Glutamatergic neuron (in vitro differentiated cells): ENCODE measurements around the gene RGS9BP. TPM values are rescaled to one million over a fixed set of nuclear protein-coding genes. Genes with fewer than 3 reads are reported as not detected.

ENCODE experiments used
- DNase-seq: peaks from one replicate; pipeline ENCODE4 v3.0.0; 2022
- H3K27ac Mint-ChIP-seq: one replicate; pipeline ENCODE4 v1.8.0; 2020; ENCODE audit warnings: mild to moderate bottlenecking, mixed read lengths, inconsistent platforms; ENCODE audit not compliant: unreplicated experiment
- H3K27me3 Mint-ChIP-seq: one replicate; pipeline ENCODE4 v1.8.0; 2020; ENCODE audit warnings: mild to moderate bottlenecking, moderate library complexity, mixed read lengths, inconsistent platforms; ENCODE audit not compliant: unreplicated experiment
- H3K36me3 Mint-ChIP-seq: one replicate; pipeline ENCODE4 v1.8.0; 2020; ENCODE audit warnings: mild to moderate bottlenecking, mixed read lengths, inconsistent platforms; ENCODE audit not compliant: unreplicated experiment
- H3K4me1 Mint-ChIP-seq: one replicate; pipeline ENCODE4 v1.8.0; 2020; ENCODE audit warnings: mild to moderate bottlenecking, low read depth, mixed read lengths, inconsistent platforms; ENCODE audit not compliant: unreplicated experiment
- H3K4me3 Mint-ChIP-seq: one replicate; pipeline ENCODE4 v1.8.0; 2020; ENCODE audit warnings: mild to moderate bottlenecking, mixed read lengths, inconsistent platforms; ENCODE audit not compliant: unreplicated experiment
- H3K9me3 Mint-ChIP-seq: one replicate; pipeline ENCODE4 v1.8.0; 2020; ENCODE audit warnings: mild to moderate bottlenecking, moderate library complexity, mixed read lengths, inconsistent platforms; ENCODE audit not compliant: unreplicated experiment
- total RNA-seq: library from RNA; stranded (reverse); fragmentation: NEBNext Ultra II Directional; extraction: Animal tissue kit (Norgen Biotek cat#: 25700); gene quantifications from one replicate; pipeline ENCODE4 v1.2.1, GENCODE V29; 2021; ENCODE audit not compliant: unreplicated experiment
- TF ChIP-seq, protein P1 (sequence below): fragments of 200-600 bp; sonication (generic); IDR thresholded peaks from one replicate; pipeline ENCODE4 v1.5.0; 2021; ENCODE audit not compliant: partially characterized antibody, unreplicated experiment

Gene RGS9BP
- total RNA-seq, 1 donor from 2014 or later: not detected

DNA sequence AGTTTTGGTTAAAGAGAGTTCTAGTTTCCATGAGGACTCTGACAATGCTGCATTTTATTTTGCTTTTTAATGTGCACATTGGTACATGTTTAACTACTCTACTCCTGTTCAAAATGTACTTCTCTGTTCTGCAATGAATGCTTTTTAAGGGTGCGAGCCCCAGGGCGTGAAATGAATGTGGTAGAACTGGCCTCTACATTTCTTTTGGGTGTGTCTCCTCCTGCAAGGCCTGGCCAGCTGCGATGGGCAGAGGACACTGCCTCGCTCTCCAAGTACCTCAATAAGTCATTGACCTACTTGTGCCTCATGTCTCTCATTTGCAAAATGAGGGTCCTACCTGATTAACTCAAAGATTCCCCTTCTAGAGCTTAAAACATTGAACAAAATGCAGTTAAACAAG is 6.7 kb downstream of the RGS9BP start:
- Mint-ChIP-seq H3K4me1 (no peaks in the 10 kb centered on the region), H3K27me3 (peaks cover 2% of the 10 kb centered on the region), H3K9me3 (no peaks in the 10 kb centered on the region), H3K36me3 (no peaks in the 10 kb centered on the region), H3K4me3 (no peak overlapping the region), H3K27ac (no peak overlapping the region)
- no peak for DNase-seq
- TF ChIP-seq, protein P1, sequence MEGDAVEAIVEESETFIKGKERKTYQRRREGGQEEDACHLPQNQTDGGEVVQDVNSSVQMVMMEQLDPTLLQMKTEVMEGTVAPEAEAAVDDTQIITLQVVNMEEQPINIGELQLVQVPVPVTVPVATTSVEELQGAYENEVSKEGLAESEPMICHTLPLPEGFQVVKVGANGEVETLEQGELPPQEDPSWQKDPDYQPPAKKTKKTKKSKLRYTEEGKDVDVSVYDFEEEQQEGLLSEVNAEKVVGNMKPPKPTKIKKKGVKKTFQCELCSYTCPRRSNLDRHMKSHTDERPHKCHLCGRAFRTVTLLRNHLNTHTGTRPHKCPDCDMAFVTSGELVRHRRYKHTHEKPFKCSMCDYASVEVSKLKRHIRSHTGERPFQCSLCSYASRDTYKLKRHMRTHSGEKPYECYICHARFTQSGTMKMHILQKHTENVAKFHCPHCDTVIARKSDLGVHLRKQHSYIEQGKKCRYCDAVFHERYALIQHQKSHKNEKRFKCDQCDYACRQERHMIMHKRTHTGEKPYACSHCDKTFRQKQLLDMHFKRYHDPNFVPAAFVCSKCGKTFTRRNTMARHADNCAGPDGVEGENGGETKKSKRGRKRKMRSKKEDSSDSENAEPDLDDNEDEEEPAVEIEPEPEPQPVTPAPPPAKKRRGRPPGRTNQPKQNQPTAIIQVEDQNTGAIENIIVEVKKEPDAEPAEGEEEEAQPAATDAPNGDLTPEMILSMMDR: no peak

DNA sequence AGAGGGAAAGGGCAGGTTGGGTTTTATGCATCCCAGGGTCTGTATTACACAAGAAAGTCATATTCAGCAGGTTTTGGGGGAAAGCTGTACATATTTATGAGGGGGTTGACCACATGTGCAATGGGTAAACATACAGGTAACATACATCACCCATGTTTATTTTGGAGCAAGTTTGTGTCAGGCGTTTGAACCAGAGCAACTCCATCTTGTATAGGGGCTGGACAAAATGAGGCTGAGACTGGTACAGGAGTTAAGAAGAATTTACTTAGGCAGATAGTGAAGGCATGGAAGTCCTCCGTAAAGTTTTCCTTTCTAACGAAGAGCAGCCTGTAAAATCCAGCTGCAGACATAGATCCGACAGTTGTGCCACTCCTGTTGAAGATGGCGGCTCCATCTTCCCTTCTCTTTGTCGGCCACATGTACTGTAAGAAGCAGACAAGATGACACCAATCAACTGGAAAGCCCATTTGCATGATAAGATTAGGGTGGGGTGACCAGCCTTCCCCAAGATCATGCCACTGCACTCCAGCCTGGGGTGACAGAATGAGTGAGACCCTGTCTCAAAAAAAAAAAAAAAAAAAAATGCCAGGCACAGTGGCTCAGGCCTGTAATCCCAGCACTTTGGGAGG is 11.3 kb downstream of the RGS9BP start:
- no peak overlapping the region for H3K27ac Mint-ChIP-seq
- H3K9me3 Mint-ChIP-seq: no peaks in the 10 kb centered on the region
- H3K27me3 Mint-ChIP-seq: no peaks in the 10 kb centered on the region
- peaks cover 3% of the 10 kb centered on the region for H3K4me1 Mint-ChIP-seq
- DNase-seq: no peak
- H3K4me3 Mint-ChIP-seq: no peak overlapping the region
- TF ChIP-seq, protein P1: no peak
- no peaks in the 10 kb centered on the region for H3K36me3 Mint-ChIP-seq

DNA sequence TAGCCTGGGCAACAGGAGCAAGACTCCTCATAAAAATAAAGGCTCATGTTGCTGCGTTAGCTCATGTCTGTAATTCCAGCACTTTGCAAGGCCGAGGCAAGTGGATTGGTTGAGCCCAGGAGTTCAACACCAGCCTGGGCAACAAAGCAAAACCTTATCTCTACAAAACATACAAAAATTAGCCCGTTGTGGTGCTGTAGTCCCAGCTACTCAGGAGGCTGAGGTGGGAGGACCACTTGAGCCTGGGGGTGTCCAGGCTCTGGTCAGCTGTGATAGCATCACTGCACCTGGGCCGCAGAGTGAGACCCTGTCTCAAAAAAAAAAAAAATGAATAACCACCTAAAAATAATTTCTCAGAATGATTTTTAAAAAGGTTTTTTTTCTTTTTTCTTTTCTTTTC is 12.0 kb downstream of the RGS9BP start:
- peaks cover under 1% of the 10 kb centered on the region for H3K9me3 Mint-ChIP-seq
- no peak overlapping the region for H3K4me3 Mint-ChIP-seq
- H3K4me1 Mint-ChIP-seq: peaks cover 3% of the 10 kb centered on the region
- TF ChIP-seq, protein P1: no peak
- H3K36me3 Mint-ChIP-seq: no peaks in the 10 kb centered on the region
- no peak overlapping the region for H3K27ac Mint-ChIP-seq
- DNase-seq: no peak
- peaks cover under 1% of the 10 kb centered on the region for H3K27me3 Mint-ChIP-seq

DNA sequence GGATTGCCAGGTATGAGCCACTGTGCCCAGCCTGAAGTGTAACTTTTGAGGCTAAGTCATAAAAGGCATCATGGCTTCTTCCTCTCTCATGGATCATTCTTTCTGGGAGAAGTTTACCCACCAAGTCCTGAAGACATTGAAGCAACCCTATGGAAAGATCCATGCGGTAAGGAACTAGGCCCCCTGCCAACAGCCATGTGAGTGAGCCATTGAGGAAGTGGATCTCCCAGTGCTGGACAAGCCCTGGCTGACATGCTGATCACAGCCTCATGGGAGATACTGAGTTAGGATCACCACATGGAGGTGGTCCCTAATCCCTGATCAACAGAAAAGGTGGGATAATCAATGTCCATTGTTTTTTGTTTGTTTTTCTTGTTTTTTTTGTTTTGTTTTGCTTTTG is 12.7 kb downstream of the RGS9BP start:
- no peak overlapping the region for H3K4me3 Mint-ChIP-seq
- DNase-seq: no peak
- no peak overlapping the region for H3K27ac Mint-ChIP-seq
- TF ChIP-seq, protein P1: no peak
- peaks cover 6% of the 10 kb centered on the region for H3K36me3 Mint-ChIP-seq
- H3K4me1 Mint-ChIP-seq: peaks cover 3% of the 10 kb centered on the region
- H3K9me3 Mint-ChIP-seq: peaks cover 6% of the 10 kb centered on the region
- peaks cover 6% of the 10 kb centered on the region for H3K27me3 Mint-ChIP-seq

DNA sequence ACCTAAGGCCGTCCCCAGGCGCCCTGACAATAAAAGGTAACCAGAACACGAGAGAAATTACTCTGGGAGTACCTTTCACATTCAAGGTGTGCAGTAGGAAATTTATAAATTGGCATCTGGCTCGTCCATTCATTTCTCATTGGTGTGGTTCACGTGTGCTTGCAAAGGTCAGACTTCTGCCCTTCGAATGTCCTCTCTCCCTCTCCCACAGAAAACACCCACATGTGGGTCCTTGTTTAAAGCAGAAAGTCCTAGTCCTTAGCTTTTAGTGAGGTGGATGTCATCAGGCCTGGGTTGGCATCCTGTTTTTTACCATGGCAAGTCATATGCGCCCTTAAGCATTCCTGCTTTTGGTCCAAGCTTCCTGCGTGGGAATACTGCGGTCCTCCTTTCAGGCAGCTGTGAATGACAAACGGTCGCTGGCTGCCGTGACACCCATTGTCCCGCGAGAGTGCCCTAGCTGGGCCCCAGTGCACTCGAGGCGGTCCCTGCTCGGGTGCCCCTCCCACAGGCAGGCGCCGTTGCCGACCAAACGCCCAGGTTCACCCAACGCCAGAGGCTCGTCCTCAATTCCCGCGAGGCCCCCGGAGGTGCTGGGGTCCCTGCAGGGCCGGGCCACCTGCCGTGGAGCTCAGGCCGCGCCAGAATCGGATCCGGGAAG is 15.8 kb downstream of the RGS9BP start, which contains the start of gene NUDT19:
Gene NUDT19, plus strand, starts transcription at position 531 of the 661 bp plus-strand sequence. CDS start 140 bp downstream, outside the sequence.
- peaks cover 6% of the 10 kb centered on the region for H3K36me3 Mint-ChIP-seq
- no peak within 1 kb of the TSS for H3K27ac Mint-ChIP-seq
- peak within 1 kb of the TSS; percentile 61 for H3K4me3 Mint-ChIP-seq
- TF ChIP-seq, protein P1: no peak
- DNase-seq: peak; percentile 39
- H3K9me3 Mint-ChIP-seq: peaks cover 6% of the 10 kb centered on the region
- peaks cover 8% of the 10 kb centered on the region for H3K27me3 Mint-ChIP-seq
- H3K4me1 Mint-ChIP-seq: peaks cover 3% of the 10 kb centered on the region
